Ishikawa (cell line): Measurements from ENCODE around the gene TMEM17.

Experiments used
- CEBPB ChIP-seq: IDR thresholded peaks from 2 replicates; pipeline ENCODE4 v1.6.1; 2012
- CREB1 ChIP-seq: IDR thresholded peaks from 2 replicates; pipeline ENCODE4 v1.6.1; 2012; ENCODE audit warnings: low read depth
- EGR1 ChIP-seq: IDR thresholded peaks from 2 replicates; pipeline ENCODE4 v1.6.1; 2012
- EP300 ChIP-seq: IDR thresholded peaks from 2 replicates; pipeline ENCODE4 v1.6.1; 2012; ENCODE audit warnings: borderline replicate concordance
- FOXM1 ChIP-seq: IDR thresholded peaks from 2 replicates; pipeline ENCODE4 v1.6.1; 2012; ENCODE audit warnings: low read depth, borderline replicate concordance
- MAX ChIP-seq: IDR thresholded peaks from 2 replicates; pipeline ENCODE4 v1.6.1; 2012
- NFIC ChIP-seq: IDR thresholded peaks from 2 replicates; pipeline ENCODE4 v1.6.1; 2012
- RAD21 ChIP-seq: IDR thresholded peaks from 2 replicates; pipeline ENCODE4 v1.6.1; 2012; ENCODE audit warnings: low read depth
- REST ChIP-seq: IDR thresholded peaks from 2 replicates; pipeline ENCODE4 v1.6.1; 2012; ENCODE audit warnings: low read depth, mild to moderate bottlenecking
- TAF1 ChIP-seq: IDR thresholded peaks from 2 replicates; pipeline ENCODE4 v1.6.1; 2012; ENCODE audit warnings: low read depth, mild to moderate bottlenecking
- TCF12 ChIP-seq: IDR thresholded peaks from 2 replicates; pipeline ENCODE4 v1.6.1; 2012; ENCODE audit warnings: low read depth
- TEAD4 ChIP-seq: IDR thresholded peaks from 2 replicates; pipeline ENCODE4 v1.6.1; 2012
- USF1 ChIP-seq: IDR thresholded peaks from 2 replicates; pipeline ENCODE4 v1.6.1; 2012
- YY1 ChIP-seq: IDR thresholded peaks from 2 replicates; pipeline ENCODE4 v1.6.1; 2012; ENCODE audit warnings: low read depth
- ZBTB7A ChIP-seq: IDR thresholded peaks from 2 replicates; pipeline ENCODE4 v1.6.1; 2012; ENCODE audit warnings: low read depth

TMEM17 gene

GRCh38 chr2:62482558-62483352 lies 23.2 kb downstream of the TMEM17 start:
- TF ChIP-seq ZBTB7A (no peak), EP300 (no peak), TEAD4 (no peak), NFIC (no peak), RAD21 (no peak), YY1 (no peak), TAF1 (no peak), REST (no peak), CEBPB (no peak), EGR1 (no peak), FOXM1 (no peak), MAX (no peak)

GRCh38 chr2:62479917-62480316 lies 26.1 kb downstream of the TMEM17 start:
- TF ChIP-seq MAX (no peak), RAD21 (no peak), TEAD4 (no peak), CEBPB (no peak), TCF12 (no peak), REST (no peak), TAF1 (no peak)

GRCh38 chr2:62478093-62478580 lies 27.9 kb downstream of the TMEM17 start:
- TF ChIP-seq YY1 (no peak), ZBTB7A (no peak), CEBPB (no peak), MAX (no peak)

GRCh38 chr2:62477573-62477972 lies 28.4 kb downstream of the TMEM17 start:
- TF ChIP-seq TAF1 (no peak), FOXM1 (no peak), RAD21 (no peak), ZBTB7A (no peak), NFIC (no peak), EP300 (no peak), CEBPB (no peak), CREB1 (no peak), MAX (no peak), EGR1 (no peak), USF1 (no peak), REST (no peak), YY1 (no peak), TEAD4 (no peak)
